GM12878 (cell line): ENCODE results near the gene TTC23. TPM values are rescaled to one million over a fixed set of nuclear protein-coding genes. Genes with fewer than 3 reads are reported as not detected.

Experiments used
- ATAC-seq: fragments of 200-7000 bp; cut with Tn5 transposase; 3 replicates; pipeline ENCODE4 v1.9.1; 2020; ENCODE audit warnings: mild to moderate bottlenecking, moderate library complexity
- BruUV-seq: library from RNA; stranded (reverse); fragments of 400-500 nt; replicated peaks from 2 replicates; lab custom pipeline; 2021; lab: Mats Ljungman, UMichigan
- CTCF ChIA-PET: fragments of 300-600 bp; sonication (Branson Sonifier 250); formaldehyde crosslinking; extraction: SDS; loops from one replicate; lab custom pipeline; 2021; ENCODE audit warnings: inconsistent platforms; lab: Yijun Ruan, JAX
- POLR2A ChIA-PET: fragments of 350-600 bp; formaldehyde crosslinking; extraction: SDS; loops from one replicate; lab custom pipeline; 2021; ENCODE audit warnings: inconsistent platforms; lab: Charles Lee
- RAD21 ChIA-PET: fragments of 300-600 bp; sonication (Branson Sonifier 250); formaldehyde crosslinking; loops from one replicate; lab custom pipeline; 2023; ENCODE audit warnings: antibody characterized with exemption; ENCODE audit not compliant: unreplicated experiment; lab: Charles Lee
- SMC1A ChIA-PET: fragments of 300-600 bp; sonication (Branson Sonifier 250); formaldehyde crosslinking; loops from one replicate; lab custom pipeline; 2023; ENCODE audit not compliant: unreplicated experiment, uncharacterized antibody; lab: Charles Lee
- DNase-seq: peaks from one replicate; pipeline ENCODE4 v3.0.0-alpha.2; 2011; ENCODE audit warnings: low read depth, low spot score
- FAIRE-seq: peaks from 3 replicates; lab custom pipeline; 2011; peaks lifted over from hg19 to GRCh38; lab: Jason Lieb, UNC
- H2AFZ ChIP-seq: 2 replicates; pipeline ENCODE4 v1.6.0; 2011; ENCODE audit warnings: low read depth, low read length, control low read depth; ENCODE audit not compliant: control insufficient read depth
- H3K27ac ChIP-seq: 2 replicates; pipeline ENCODE4 v1.5.1; 2011; ENCODE audit warnings: control low read depth; ENCODE audit not compliant: control insufficient read depth, insufficient read depth
- H3K27me3 ChIP-seq, 2 experiments: replicated peaks in 1 of 2; 2 replicates each; pipeline versions ENCODE4 v1.6.0 to v1.6.1; 2011; ENCODE audit warnings: low read length in 1 of 2; ENCODE audit not compliant: control insufficient read depth in 2 of 2, insufficient read depth in 2 of 2
- H3K36me3 ChIP-seq, 2 experiments: 2 replicates each; pipeline ENCODE4 v1.5.1; 2011; ENCODE audit warnings: low read length in 1 of 2; ENCODE audit not compliant: control insufficient read depth in 2 of 2, insufficient read depth in 2 of 2
- H3K4me1 ChIP-seq: 2 replicates; pipeline ENCODE4 v1.6.1; 2011; ENCODE audit warnings: mild to moderate bottlenecking, low read length, moderate library complexity, mixed read lengths; ENCODE audit not compliant: control insufficient read depth, insufficient read depth
- H3K4me2 ChIP-seq: 2 replicates; pipeline ENCODE4 v1.6.0; 2011; ENCODE audit warnings: control low read depth; ENCODE audit not compliant: control insufficient read depth, insufficient read depth
- H3K4me3 ChIP-seq: fragments of 200-600 bp; sonication (generic); 2 replicates; pipeline ENCODE4 v1.5.1; 2016
- H3K79me2 ChIP-seq: 2 replicates; pipeline ENCODE4 v1.6.0; 2011; ENCODE audit warnings: low read length; ENCODE audit not compliant: control insufficient read depth, insufficient read depth
- H3K9ac ChIP-seq: 2 replicates; pipeline ENCODE4 v1.8.0; 2011; ENCODE audit warnings: low read length, control low read depth, mixed read lengths; ENCODE audit not compliant: control insufficient read depth, insufficient read depth
- H3K9me3 ChIP-seq: replicated peaks from 3 replicates; pipeline ENCODE4 v1.5.1; 2011; ENCODE audit warnings: mild to moderate bottlenecking, low read length; ENCODE audit not compliant: control insufficient read depth, insufficient read depth
- H4K20me1 ChIP-seq: 2 replicates; pipeline ENCODE4 v1.6.0; 2011; ENCODE audit not compliant: control insufficient read depth, insufficient read depth
- BCL11A ChIP-seq: IDR thresholded peaks from 2 replicates; pipeline ENCODE4 v1.6.1; 2011; ENCODE audit warnings: low read depth, low read length
- HDAC6 ChIP-seq: fragments of 200-600 bp; sonication (generic); IDR thresholded peaks from one replicate; pipeline ENCODE4 v1.8.0; 2017; ENCODE audit warnings: antibody characterized with exemption; ENCODE audit not compliant: unreplicated experiment
- IRF4 ChIP-seq: IDR thresholded peaks from 2 replicates; pipeline ENCODE4 v1.6.1; 2011; ENCODE audit warnings: low read depth, low read length
- JUNB ChIP-seq: IDR thresholded peaks from 2 replicates; pipeline ENCODE4 v1.6.1; 2016; ENCODE audit warnings: antibody characterized with exemption, mild to moderate bottlenecking
- PML ChIP-seq: IDR thresholded peaks from 2 replicates; pipeline ENCODE4 v1.6.1; 2012; ENCODE audit warnings: low read length, inconsistent platforms
- POLR2A ChIP-seq: IDR thresholded peaks from 2 replicates; pipeline ENCODE4 v1.6.1; 2011; ENCODE audit warnings: low read depth, mild to moderate bottlenecking, low read length
- RUNX3 ChIP-seq: IDR thresholded peaks from 2 replicates; pipeline ENCODE4 v1.6.1; 2012; ENCODE audit warnings: low read length, inconsistent platforms
- SPI1 ChIP-seq: IDR thresholded peaks from 2 replicates; pipeline ENCODE4 v1.6.1; 2011; ENCODE audit warnings: low read depth, mild to moderate bottlenecking, low read length, moderate library complexity, borderline replicate concordance; ENCODE audit not compliant: insufficient read depth
- STAT3 ChIP-seq: IDR thresholded peaks from 2 replicates; pipeline ENCODE4 v1.6.1; 2011; ENCODE audit warnings: low read depth, low read length, improper control_type of control experiment
- TCF12 ChIP-seq: IDR thresholded peaks from 2 replicates; pipeline ENCODE4 v1.6.1; 2011; ENCODE audit warnings: low read depth, mild to moderate bottlenecking, low read length
- ZNF207 ChIP-seq: fragments of 450-650 bp; IDR thresholded peaks from 2 replicates; pipeline ENCODE4 v1.6.1; 2014; ENCODE audit warnings: antibody characterized with exemption, mild to moderate bottlenecking, borderline replicate concordance
- ZSCAN29 ChIP-seq: fragments of 450-650 bp; IDR thresholded peaks from 2 replicates; pipeline ENCODE4 v1.6.1; 2017; ENCODE audit warnings: mild to moderate bottlenecking, moderate library complexity
- WGBS: methylation state at CpG from one replicate; pipeline ENCODE4 v1.1.6; 2016; ENCODE audit warnings: low lambda C conversion rate; ENCODE audit not compliant: insufficient replicate concordance, insufficient coverage; ENCODE audit errors: missing lambda C conversion rate; 5-methylcytosine and 5-hydroxymethylcytosine counted together
- in situ Hi-C: fragments of 300-500 bp; cut with MboI; formaldehyde crosslinking; loops from 9 replicates; pipeline ENCODE4 v1.14.3; 2018; ENCODE audit warnings: mixed read lengths
- intact Hi-C: fragments of 100-400 bp; cut with micrococcal nuclease; formaldehyde crosslinking; loops from one replicate; pipeline ENCODE4 v1.14.2; 2022; ENCODE audit not compliant: unreplicated experiment
- polyA plus RNA-seq, 11 experiments: library from polyadenylated mRNA; depleted of rRNA in 4 of 11; unstranded in 6 of 11; stranded (reverse) in 5 of 11; fragments of >200 nt; fragmentation: Nextera tagmentation in 4 of 11; fragmentation: Illumina TruSeq in 1 of 11; extraction: Ambion mirVana in 4 of 11; extraction: Trizol in 1 of 11; gene quantifications; 1 replicate in 1 of 11; 2 replicates in 10 of 11; pipeline versions ENCODE4 v1.2.1 to v1.2.3, GENCODE V29; 2011 to 2016; ENCODE audit warnings: inconsistent platforms in 2 of 11, missing spikeins in 2 of 11, low read depth in 1 of 11
- total RNA-seq, 4 experiments: library from RNA; depleted of rRNA in 3 of 4; stranded (reverse); fragments of >200 nt in 3 of 4; fragmentation: Illumina TruSeq in 1 of 4; extraction: Trizol in 1 of 4; gene quantifications; 2 replicates each; pipeline versions ENCODE4 v1.2.1 to v1.2.3, GENCODE V29; 2013 to 2021
- TF ChIP-seq, protein P1 (sequence below): IDR thresholded peaks from 2 replicates; pipeline ENCODE4 v1.6.1; 2012; ENCODE audit warnings: improper control_type of control experiment, low read depth, low read length; ENCODE audit not compliant: insufficient replicate concordance

TTC23 gene
- total and polyA plus RNA-seq, 10 of the 15 experiments (the other 5 are each of a cell fraction or from before 2014, with no cell fraction given) = 1.2 to 9.0 (median 6.5) TPM

DNA sequence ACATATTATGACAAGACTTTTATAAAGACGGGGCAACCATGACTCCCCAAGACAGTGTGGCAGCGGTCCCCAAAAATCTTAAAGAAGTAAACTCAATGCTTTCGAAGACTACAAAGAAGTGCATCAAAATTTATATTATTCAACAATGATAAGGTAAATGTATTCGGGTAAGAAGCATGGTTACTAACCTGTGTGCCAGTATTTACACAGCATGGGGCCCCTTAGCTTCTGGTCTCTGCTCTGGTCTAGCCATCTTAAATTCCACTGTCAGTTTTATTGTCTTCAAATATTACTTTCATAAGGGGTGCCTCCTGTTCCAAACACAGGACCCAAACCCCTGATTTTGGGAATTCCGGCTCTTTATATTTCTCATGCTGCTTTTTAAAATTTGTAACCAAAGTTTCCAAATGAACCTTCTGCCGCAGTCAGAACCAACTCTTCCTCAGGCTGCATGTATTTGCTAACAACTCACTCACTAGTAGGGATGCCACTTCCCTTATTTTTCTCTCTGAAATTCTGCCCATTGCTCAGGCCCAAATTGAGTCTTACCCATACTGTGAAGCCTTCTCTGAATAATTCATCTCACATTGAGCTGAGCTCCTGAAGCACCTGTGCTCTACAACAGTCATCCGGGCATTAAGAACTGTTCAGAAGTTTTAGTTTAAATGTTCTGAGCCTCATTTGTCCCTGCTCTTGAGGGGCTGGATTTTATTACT, 1.2 kb downstream of the TTC23 start:
- peak overlapping the region; percentile 74 for H2AFZ ChIP-seq
- no peaks in the 10 kb centered on the region for H4K20me1 ChIP-seq
- ATAC-seq (peak; percentile 3), DNase-seq (no peak)
- peaks cover 5% of the 10 kb centered on the region for H3K4me1 ChIP-seq
- no peaks in the 10 kb centered on the region for H3K36me3 ChIP-seq
- no peaks in the 10 kb centered on the region for H3K9me3 ChIP-seq
- 73% methylated on average over 7 of the region's 7 CpGs for WGBS
- H3K27ac ChIP-seq = peak overlapping the region; percentile 84
- in situ Hi-C loops = no loop called here
- intact Hi-C loops = no loop called here
- SMC1A ChIA-PET = interaction anchor here (0.6 to 1.9 kb wide), 2 partner anchors 34 to 456 kb away, joined by 3 to 5 read pairs; no protein-coding TSS in a partner anchor
- no peaks in the 10 kb centered on the region for H3K27me3 ChIP-seq
- TF ChIP-seq PML (0 out of 2 replicates have a peak, but pooled peaks have one; percentile 35), ZSCAN29 (no peak), JUNB (no peak), ZNF207 (no peak), SPI1 (peak; percentile 78; the same call in 1 of the 2 replicates), RUNX3 (0 out of 2 replicates have a peak, but pooled peaks have one; percentile 17)
- TF ChIP-seq, all 136 proteins: peak for 3
- ChIA-PET POLR2A (interaction anchor here (0.6 kb wide), 1 partner anchor 476 kb away, joined by 3 read pairs; no protein-coding TSS in a partner anchor), CTCF (interaction anchor here (0.7 to 1.0 kb wide), 2 partner anchors 24 to 33 kb away, joined by 3 read pairs; no protein-coding TSS in a partner anchor), RAD21 (no interaction called here)
- H3K79me2 ChIP-seq = peaks cover 27% of the 10 kb centered on the region
- peak; percentile 18 for FAIRE-seq
- peak overlapping the region; percentile 51 for H3K4me3 ChIP-seq
- H3K9ac ChIP-seq = peak overlapping the region; percentile 84
- BruUV-seq = no TSS peak
- peak overlapping the region; percentile 44 for H3K4me2 ChIP-seq

DNA sequence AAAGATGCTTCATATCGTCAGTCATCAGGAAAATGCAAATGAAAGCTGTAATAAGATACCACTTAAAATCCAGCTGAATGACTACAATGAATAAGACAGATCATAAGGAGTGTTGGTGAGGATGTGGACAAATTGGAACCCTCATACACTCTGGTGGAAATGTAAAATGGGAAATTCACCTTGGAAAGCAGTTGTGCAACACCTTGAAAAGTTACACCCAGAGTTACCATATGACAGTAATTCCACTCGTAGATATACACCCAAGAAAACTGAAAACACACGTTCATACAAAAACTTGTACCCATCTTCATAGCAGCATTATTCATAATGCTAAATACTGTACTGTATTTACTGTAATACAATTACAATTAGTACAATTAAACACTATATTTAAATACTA, 2.3 kb downstream of the TTC23 start:
- peaks cover 21% of the 10 kb centered on the region for H3K79me2 ChIP-seq
- H3K27me3 ChIP-seq = no peaks in the 10 kb centered on the region
- ATAC-seq (no peak), FAIRE-seq (no peak), DNase-seq (no peak)
- intact Hi-C loops (no loop called here), in situ Hi-C loops (no loop called here)
- H3K9ac ChIP-seq = no peak overlapping the region
- H4K20me1 ChIP-seq = no peaks in the 10 kb centered on the region
- H3K4me3 ChIP-seq = no peak overlapping the region
- RAD21 ChIA-PET = no interaction called here
- TF ChIP-seq STAT3 (no peak), TCF12 (no peak), IRF4 (no peak), BCL11A (no peak), POLR2A (no peak), HDAC6 (no peak)
- TF ChIP-seq, protein P1, sequence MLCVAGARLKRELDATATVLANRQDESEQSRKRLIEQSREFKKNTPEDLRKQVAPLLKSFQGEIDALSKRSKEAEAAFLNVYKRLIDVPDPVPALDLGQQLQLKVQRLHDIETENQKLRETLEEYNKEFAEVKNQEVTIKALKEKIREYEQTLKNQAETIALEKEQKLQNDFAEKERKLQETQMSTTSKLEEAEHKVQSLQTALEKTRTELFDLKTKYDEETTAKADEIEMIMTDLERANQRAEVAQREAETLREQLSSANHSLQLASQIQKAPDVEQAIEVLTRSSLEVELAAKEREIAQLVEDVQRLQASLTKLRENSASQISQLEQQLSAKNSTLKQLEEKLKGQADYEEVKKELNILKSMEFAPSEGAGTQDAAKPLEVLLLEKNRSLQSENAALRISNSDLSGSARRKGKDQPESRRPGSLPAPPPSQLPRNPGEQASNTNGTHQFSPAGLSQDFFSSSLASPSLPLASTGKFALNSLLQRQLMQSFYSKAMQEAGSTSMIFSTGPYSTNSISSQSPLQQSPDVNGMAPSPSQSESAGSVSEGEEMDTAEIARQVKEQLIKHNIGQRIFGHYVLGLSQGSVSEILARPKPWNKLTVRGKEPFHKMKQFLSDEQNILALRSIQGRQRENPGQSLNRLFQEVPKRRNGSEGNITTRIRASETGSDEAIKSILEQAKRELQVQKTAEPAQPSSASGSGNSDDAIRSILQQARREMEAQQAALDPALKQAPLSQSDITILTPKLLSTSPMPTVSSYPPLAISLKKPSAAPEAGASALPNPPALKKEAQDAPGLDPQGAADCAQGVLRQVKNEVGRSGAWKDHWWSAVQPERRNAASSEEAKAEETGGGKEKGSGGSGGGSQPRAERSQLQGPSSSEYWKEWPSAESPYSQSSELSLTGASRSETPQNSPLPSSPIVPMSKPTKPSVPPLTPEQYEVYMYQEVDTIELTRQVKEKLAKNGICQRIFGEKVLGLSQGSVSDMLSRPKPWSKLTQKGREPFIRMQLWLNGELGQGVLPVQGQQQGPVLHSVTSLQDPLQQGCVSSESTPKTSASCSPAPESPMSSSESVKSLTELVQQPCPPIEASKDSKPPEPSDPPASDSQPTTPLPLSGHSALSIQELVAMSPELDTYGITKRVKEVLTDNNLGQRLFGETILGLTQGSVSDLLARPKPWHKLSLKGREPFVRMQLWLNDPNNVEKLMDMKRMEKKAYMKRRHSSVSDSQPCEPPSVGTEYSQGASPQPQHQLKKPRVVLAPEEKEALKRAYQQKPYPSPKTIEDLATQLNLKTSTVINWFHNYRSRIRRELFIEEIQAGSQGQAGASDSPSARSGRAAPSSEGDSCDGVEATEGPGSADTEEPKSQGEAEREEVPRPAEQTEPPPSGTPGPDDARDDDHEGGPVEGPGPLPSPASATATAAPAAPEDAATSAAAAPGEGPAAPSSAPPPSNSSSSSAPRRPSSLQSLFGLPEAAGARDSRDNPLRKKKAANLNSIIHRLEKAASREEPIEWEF = no peak
- H3K9me3 ChIP-seq = no peaks in the 10 kb centered on the region
- SMC1A ChIA-PET = interaction anchor here (1.9 kb wide), 1 partner anchor 457 kb away, joined by 5 read pairs; no protein-coding TSS in a partner anchor
- POLR2A ChIA-PET = interaction anchor here (0.6 kb wide), 1 partner anchor 475 kb away, joined by 3 read pairs; no protein-coding TSS in a partner anchor
- WGBS = 16% methylated on average over 3 of the region's 3 CpGs
- H3K4me2 ChIP-seq = 0 out of 2 replicates have a peak overlapping the region, but pooled peaks have one; percentile 47
- no peak overlapping the region for H2AFZ ChIP-seq
- H3K27ac ChIP-seq = no peak overlapping the region
- CTCF ChIA-PET = interaction anchor here (1.1 kb wide), 1 partner anchor 295 kb away, joined by 3 read pairs; no protein-coding TSS in a partner anchor
- BruUV-seq = no TSS peak
- no peaks in the 10 kb centered on the region for H3K36me3 ChIP-seq
- H3K4me1 ChIP-seq = no peaks in the 10 kb centered on the region
